ENCODE measurements around the gene PARVA. TPM values are rescaled to one million over a fixed set of nuclear protein-coding genes. Genes with fewer than 3 reads are reported as not detected.

The PARVA gene
- polyA plus RNA-seq, 3 donors, result not detected

DNA sequence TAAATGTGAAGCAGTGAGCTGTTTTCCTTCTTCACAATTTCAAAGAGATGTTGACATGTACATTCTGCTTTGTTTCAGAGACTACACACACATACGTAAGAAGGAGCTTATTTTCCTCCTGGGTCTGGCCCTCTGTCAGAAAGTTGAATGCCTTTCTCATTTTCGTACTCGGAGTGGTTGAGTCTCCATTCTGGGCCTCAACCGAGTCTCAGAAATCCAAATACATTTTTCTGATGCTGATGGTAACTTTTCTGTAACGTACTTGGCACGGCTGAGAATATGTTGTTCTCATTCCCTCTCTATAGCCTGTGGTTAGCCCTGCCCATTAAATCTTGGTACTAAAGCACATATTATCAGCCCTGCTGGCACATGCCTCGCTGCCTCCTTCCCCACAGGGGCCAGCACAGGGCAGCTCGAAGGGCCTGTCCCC, 25.3 kb downstream of the PARVA start:
- peaks cover 2 to 10% (median 4%) of the 10 kb centered on the region in 3 donors for H3K27me3 Mint-ChIP-seq (ENCODE audit: low read depth in 3 of 3)
- H3K27me3 ChIP-seq (ENCODE audit: control insufficient read depth in 2 of 2, insufficient read depth in 2 of 2, low read length in 2 of 2), result no peaks in the 10 kb centered on the region
- no peaks in the 10 kb centered on the region for H3K36me3 ChIP-seq (replicated peaks in 1 of 2; ENCODE audit: control insufficient read depth in 1 of 2, insufficient read depth in 2 of 2, low read length in 2 of 2)
- H3K9me3 Mint-ChIP-seq, result peaks cover 0 to 2% (median 0%) of the 10 kb centered on the region in 7 donors
- no peak overlapping the region for H2AFZ ChIP-seq (ENCODE audit: insufficient read depth, low read depth, low read length, poor library complexity, severe bottlenecking)
- no peaks in the 10 kb centered on the region for H3K79me2 ChIP-seq (ENCODE audit: insufficient read depth, low read length)
- H3K27ac ChIP-seq (ENCODE audit: low read depth in 1 of 2, low read length in 2 of 2), result no peak overlapping the region
- H3K4me3 Mint-ChIP-seq, result no peak overlapping the region
- no peaks in the 10 kb centered on the region for H4K20me1 ChIP-seq (ENCODE audit: insufficient read depth, low read length)
- no peaks in the 10 kb centered on the region for H3K4me1 ChIP-seq (ENCODE audit: control insufficient read depth in 1 of 2, insufficient read depth in 2 of 2, low read length in 2 of 2)
- TF ChIP-seq, protein P1, sequence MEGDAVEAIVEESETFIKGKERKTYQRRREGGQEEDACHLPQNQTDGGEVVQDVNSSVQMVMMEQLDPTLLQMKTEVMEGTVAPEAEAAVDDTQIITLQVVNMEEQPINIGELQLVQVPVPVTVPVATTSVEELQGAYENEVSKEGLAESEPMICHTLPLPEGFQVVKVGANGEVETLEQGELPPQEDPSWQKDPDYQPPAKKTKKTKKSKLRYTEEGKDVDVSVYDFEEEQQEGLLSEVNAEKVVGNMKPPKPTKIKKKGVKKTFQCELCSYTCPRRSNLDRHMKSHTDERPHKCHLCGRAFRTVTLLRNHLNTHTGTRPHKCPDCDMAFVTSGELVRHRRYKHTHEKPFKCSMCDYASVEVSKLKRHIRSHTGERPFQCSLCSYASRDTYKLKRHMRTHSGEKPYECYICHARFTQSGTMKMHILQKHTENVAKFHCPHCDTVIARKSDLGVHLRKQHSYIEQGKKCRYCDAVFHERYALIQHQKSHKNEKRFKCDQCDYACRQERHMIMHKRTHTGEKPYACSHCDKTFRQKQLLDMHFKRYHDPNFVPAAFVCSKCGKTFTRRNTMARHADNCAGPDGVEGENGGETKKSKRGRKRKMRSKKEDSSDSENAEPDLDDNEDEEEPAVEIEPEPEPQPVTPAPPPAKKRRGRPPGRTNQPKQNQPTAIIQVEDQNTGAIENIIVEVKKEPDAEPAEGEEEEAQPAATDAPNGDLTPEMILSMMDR (IDR thresholded peaks at IDR 0.05), result no peak
- no peak overlapping the region for H3K9ac ChIP-seq (ENCODE audit: insufficient read depth, low read length, poor library complexity, severe bottlenecking)
- 93% methylated on average over 8 of the region's 8 CpGs for WGBS (ENCODE audit: insufficient coverage)
- no peak overlapping the region for H3K4me2 ChIP-seq (replicated peaks; ENCODE audit: extremely low read depth, low read length, poor library complexity, severe bottlenecking)
- no peaks in the 10 kb centered on the region for H3K9me3 ChIP-seq (replicated peaks in 1 of 2; ENCODE audit: control insufficient read depth in 1 of 2, insufficient read depth in 1 of 2, low read length in 2 of 2)
- H3K4me3 ChIP-seq (replicated peaks in 1 of 3; ENCODE audit: low read depth in 2 of 3, low read length in 3 of 3), result no peak overlapping the region
- intact Hi-C loops (cut with micrococcal nuclease), result no loop called here
- no peaks in the 10 kb centered on the region for H3K4me1 Mint-ChIP-seq
- no peaks in the 10 kb centered on the region for H3K36me3 Mint-ChIP-seq
- no peak for DNase-seq
- no peak overlapping the region for H3K27ac Mint-ChIP-seq

DNA sequence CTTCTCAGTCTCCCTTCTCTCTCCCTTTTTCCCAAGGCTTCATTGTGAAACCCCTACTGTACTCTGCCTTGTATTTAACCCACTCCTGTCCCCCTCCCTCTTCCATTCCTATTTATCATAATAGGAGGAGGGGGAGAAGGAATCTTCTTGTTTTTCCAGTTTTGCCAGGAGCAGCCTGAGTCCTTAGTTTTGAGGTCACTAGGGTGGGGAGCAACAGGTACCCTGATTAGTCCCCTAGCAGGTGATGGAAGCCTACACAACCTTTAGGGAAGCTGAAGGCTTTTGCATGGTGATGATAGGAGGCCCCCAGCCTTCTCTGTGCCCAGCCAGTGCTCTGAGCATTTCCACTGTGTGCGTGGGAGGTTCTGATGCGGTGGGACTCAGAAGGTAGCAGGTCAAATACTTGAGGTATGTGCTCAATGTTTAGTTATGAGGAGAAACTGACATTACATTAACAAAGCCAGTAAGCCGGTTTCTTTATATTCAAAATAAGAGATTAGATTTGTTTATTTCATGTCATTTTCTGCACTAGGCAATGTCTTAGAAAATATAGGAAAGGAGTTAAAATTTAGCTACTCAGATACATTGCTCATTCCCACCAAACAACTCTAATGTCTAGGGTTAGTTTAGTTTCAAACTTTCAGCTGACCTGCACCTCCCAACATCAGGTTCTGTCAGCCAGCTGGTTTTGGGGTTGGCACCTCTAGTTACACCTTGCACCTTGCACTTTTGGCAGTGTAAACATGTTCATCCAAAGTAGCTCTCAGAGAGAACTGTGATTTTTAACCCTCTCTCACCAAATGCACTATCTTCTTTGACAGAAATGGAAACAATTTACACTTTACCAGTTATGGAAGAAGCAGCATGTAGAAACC, 26.0 kb downstream of the PARVA start:
- H3K9me3 Mint-ChIP-seq, result peaks cover 0 to 2% (median 0%) of the 10 kb centered on the region in 7 donors
- H3K4me1 Mint-ChIP-seq, result no peaks in the 10 kb centered on the region
- no peak overlapping the region for H2AFZ ChIP-seq (ENCODE audit: insufficient read depth, low read depth, low read length, poor library complexity, severe bottlenecking)
- TF ChIP-seq, protein P1 (IDR thresholded peaks at IDR 0.05), result no peak
- no peaks in the 10 kb centered on the region for H4K20me1 ChIP-seq (ENCODE audit: insufficient read depth, low read length)
- H3K36me3 Mint-ChIP-seq, result no peaks in the 10 kb centered on the region
- H3K9ac ChIP-seq (ENCODE audit: insufficient read depth, low read length, poor library complexity, severe bottlenecking), result no peak overlapping the region
- no peaks in the 10 kb centered on the region for H3K4me1 ChIP-seq (ENCODE audit: control insufficient read depth in 1 of 2, insufficient read depth in 2 of 2, low read length in 2 of 2)
- H3K27me3 Mint-ChIP-seq (ENCODE audit: low read depth in 3 of 3), result peaks cover 2 to 11% (median 4%) of the 10 kb centered on the region in 3 donors
- H3K27ac ChIP-seq (ENCODE audit: low read depth in 1 of 2, low read length in 2 of 2), result no peak overlapping the region
- H3K9me3 ChIP-seq (replicated peaks in 1 of 2; ENCODE audit: control insufficient read depth in 1 of 2, insufficient read depth in 1 of 2, low read length in 2 of 2), result no peaks in the 10 kb centered on the region
- no peak for DNase-seq
- H3K36me3 ChIP-seq (replicated peaks in 1 of 2; ENCODE audit: control insufficient read depth in 1 of 2, insufficient read depth in 2 of 2, low read length in 2 of 2), result no peaks in the 10 kb centered on the region
- H3K4me3 Mint-ChIP-seq, result no peak overlapping the region
- no peaks in the 10 kb centered on the region for H3K27me3 ChIP-seq (ENCODE audit: control insufficient read depth in 2 of 2, insufficient read depth in 2 of 2, low read length in 2 of 2)
- no peaks in the 10 kb centered on the region for H3K79me2 ChIP-seq (ENCODE audit: insufficient read depth, low read length)
- no peak overlapping the region for H3K4me2 ChIP-seq (replicated peaks; ENCODE audit: extremely low read depth, low read length, poor library complexity, severe bottlenecking)
- intact Hi-C loops (cut with micrococcal nuclease), result no loop called here
- H3K4me3 ChIP-seq (replicated peaks in 1 of 3; ENCODE audit: low read depth in 2 of 3, low read length in 3 of 3), result no peak overlapping the region
- WGBS (ENCODE audit: insufficient coverage), result no CpG with 5 or more reads among the region's 3 CpGs
- no peak overlapping the region for H3K27ac Mint-ChIP-seq
